Stomach (tissue), 4 donors: Measurements from ENCODE around the gene SLC1A2.

Experiments used
- EP300 ChIP-seq: sonication (generic); formaldehyde crosslinking; IDR thresholded peaks from one replicate; pipeline ENCODE4 v1.6.1; 2017; ENCODE audit warnings: antibody characterized with exemption
- POLR2A ChIP-seq, 4 donors: fragments of 450-650 bp; IDR thresholded peaks; one replicate each; pipeline ENCODE4 v1.6.1; 2016; ENCODE audit warnings: antibody characterized with exemption in 4 of 4, control low read depth in 2 of 4, mild to moderate bottlenecking in 1 of 4, moderate library complexity in 1 of 4
- POLR2AphosphoS5 ChIP-seq, 3 donors: sonication (generic); formaldehyde crosslinking; IDR thresholded peaks; one replicate each; pipeline ENCODE4 v1.6.1; 2016; ENCODE audit warnings: antibody characterized with exemption in 3 of 3
- TF ChIP-seq, protein P1 (sequence below), 7 experiments: fragments of 450-650 bp in 4 of 7; fragments of 200-600 bp in 3 of 7; sonication (generic) in 3 of 7; IDR thresholded peaks; one replicate each; pipeline ENCODE4 v1.5.1; 2016 to 2019; ENCODE audit warnings: antibody characterized with exemption in 7 of 7, control low read depth in 2 of 7, mild to moderate bottlenecking in 1 of 7

DNA sequence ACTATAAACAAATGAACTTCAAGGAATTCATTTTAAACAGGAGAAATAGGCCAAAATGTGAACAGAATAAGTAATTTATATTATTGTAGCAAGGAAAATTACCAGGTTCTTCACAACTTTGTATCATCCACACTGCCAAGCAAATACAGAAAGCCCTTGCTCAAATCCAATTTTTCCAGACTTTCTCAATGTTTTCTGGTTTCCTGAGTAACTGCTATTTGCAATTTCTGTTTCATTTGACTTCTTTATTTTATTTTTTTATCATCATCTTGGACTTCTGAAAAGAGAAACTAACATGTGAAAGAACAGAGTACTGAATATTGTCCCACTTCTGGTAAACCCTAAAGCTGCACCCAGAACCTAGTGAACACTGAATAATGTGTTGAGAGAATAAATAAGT is 61.0 kb downstream of the SLC1A2 start:
- TF ChIP-seq, protein P1, sequence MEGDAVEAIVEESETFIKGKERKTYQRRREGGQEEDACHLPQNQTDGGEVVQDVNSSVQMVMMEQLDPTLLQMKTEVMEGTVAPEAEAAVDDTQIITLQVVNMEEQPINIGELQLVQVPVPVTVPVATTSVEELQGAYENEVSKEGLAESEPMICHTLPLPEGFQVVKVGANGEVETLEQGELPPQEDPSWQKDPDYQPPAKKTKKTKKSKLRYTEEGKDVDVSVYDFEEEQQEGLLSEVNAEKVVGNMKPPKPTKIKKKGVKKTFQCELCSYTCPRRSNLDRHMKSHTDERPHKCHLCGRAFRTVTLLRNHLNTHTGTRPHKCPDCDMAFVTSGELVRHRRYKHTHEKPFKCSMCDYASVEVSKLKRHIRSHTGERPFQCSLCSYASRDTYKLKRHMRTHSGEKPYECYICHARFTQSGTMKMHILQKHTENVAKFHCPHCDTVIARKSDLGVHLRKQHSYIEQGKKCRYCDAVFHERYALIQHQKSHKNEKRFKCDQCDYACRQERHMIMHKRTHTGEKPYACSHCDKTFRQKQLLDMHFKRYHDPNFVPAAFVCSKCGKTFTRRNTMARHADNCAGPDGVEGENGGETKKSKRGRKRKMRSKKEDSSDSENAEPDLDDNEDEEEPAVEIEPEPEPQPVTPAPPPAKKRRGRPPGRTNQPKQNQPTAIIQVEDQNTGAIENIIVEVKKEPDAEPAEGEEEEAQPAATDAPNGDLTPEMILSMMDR (IDR thresholded peaks at IDR 0.05) = no peak
- TF ChIP-seq POLR2AphosphoS5 (IDR thresholded peaks at IDR 0.05) (no peak), POLR2A (IDR thresholded peaks at IDR 0.05) (no peak), EP300 (no peak)
